Heart left ventricle (tissue), 16 donors: ENCODE measurements around the gene GATAD2B. TPM values are rescaled to one million over a fixed set of nuclear protein-coding genes. Genes with fewer than 3 reads are reported as not detected.

Experiments
- ATAC-seq, 4 donors: fragments of 200-7000 bp; cut with Tn5 transposase; one replicate each; pipeline ENCODE4 v1.9.1; 2020 to 2022; ENCODE audit warnings: moderate library complexity in 4 of 4, mild to moderate bottlenecking in 3 of 4, moderate number of reproducible peaks in 1 of 4
- DNase-seq, 5 donors: peaks; one replicate each; pipeline ENCODE4 v3.0.0-alpha.2; 2020
- H3K27ac ChIP-seq, 12 donors: fragments of 200-600 bp; sonication (generic) in 4 of 12; one replicate each; pipeline versions ENCODE4 v1.5.0 to v1.8.0; 2016 to 2022; ENCODE audit warnings: mild to moderate bottlenecking in 2 of 12
- H3K27me3 ChIP-seq, 9 donors: fragments of 200-600 bp; sonication (generic) in 2 of 9; one replicate each; pipeline versions ENCODE4 v1.5.1 to v1.8.0; 2016 to 2022; ENCODE audit warnings: mild to moderate bottlenecking in 3 of 9
- H3K36me3 ChIP-seq, 9 donors: fragments of 200-600 bp; sonication (generic) in 2 of 9; one replicate each; pipeline versions ENCODE4 v1.5.0 to v1.8.0; 2018 to 2022; ENCODE audit warnings: mild to moderate bottlenecking in 2 of 9
- H3K4me1 ChIP-seq, 12 donors: fragments of 200-600 bp; sonication (generic) in 4 of 12; one replicate each; pipeline versions ENCODE4 v1.5.0 to v1.8.0; 2016 to 2022; ENCODE audit warnings: mild to moderate bottlenecking in 3 of 12
- H3K4me3 ChIP-seq, 12 donors: fragments of 200-600 bp; sonication (generic) in 4 of 12; one replicate each; pipeline versions ENCODE4 v1.5.0 to v1.8.0; 2017 to 2022; ENCODE audit warnings: mild to moderate bottlenecking in 9 of 12, moderate library complexity in 4 of 12
- H3K9me3 ChIP-seq, 12 donors: fragments of 200-600 bp; sonication (generic) in 4 of 12; one replicate each; pipeline versions ENCODE4 v1.5.0 to v1.8.0; 2016 to 2022; ENCODE audit warnings: mild to moderate bottlenecking in 1 of 12
- POLR2A ChIP-seq, 2 donors: fragments of 450-650 bp; IDR thresholded peaks; one replicate each; pipeline ENCODE4 v1.6.1; 2017; ENCODE audit warnings: antibody characterized with exemption in 2 of 2, mild to moderate bottlenecking in 2 of 2, moderate library complexity in 2 of 2
- WGBS, 4 donors: extraction: QIAGEN DNeasy Blood & Tissue Kit in 2 of 4; methylation state at CpG; one replicate each; pipeline versions ENCODE4 v1.1.5 to v1.1.7; 2013 to 2018; 5-methylcytosine and 5-hydroxymethylcytosine counted together
- intact Hi-C, 10 donors: fragments of 100-400 bp; cut with DNase I; formaldehyde crosslinking; loops; one replicate each; pipeline versions ENCODE4 v1.11.1 to v1.14.2; 2022
- polyA plus RNA-seq, 2 donors: library from polyadenylated mRNA; stranded (reverse); fragments of 200-250 nt; gene quantifications; one replicate each; pipeline ENCODE4 v1.2.3, GENCODE V29; 2013
- total RNA-seq, 9 donors: library from RNA; depleted of rRNA in 2 of 9; stranded (reverse); fragments of >200 nt in 2 of 9; fragmentation: NEBNext Ultra II Directional in 3 of 9; extraction: Animal tissue kit (Norgen Biotek cat#: 25700) in 3 of 9; gene quantifications; one replicate each; pipeline versions ENCODE4 v1.1.0 to v1.2.4, GENCODE V29; 2016 to 2023
- TF ChIP-seq, protein P1 (sequence below), 12 donors: fragments of 200-600 bp; sonication (generic) in 4 of 12; IDR thresholded peaks; one replicate each; pipeline versions ENCODE4 v1.5.0 to v1.8.0; 2018 to 2022; ENCODE audit warnings: antibody characterized with exemption in 12 of 12, mild to moderate bottlenecking in 5 of 12
- donor health status: ischemic (EF 13 %, LVEDD 7.1; RV severe dilation, severe dysfunction).
- donor health status: healthy with polysubstance abuse.
- donor health status: DM: no; HTN: yes; CAD: no.
- donor health status: DM: no; HTN: no; CAD: no.
- donor health status: ischemic (EF 25% LVEDD 6.9; RV normal size, moderate dysfunction).
- donor health status: ischemic (EF 25% LVEDD 5.7; RV mildly dilated, moderate dysfunction).
- donor health status: healthy.
- donor health status: DM: yes; HTN: yes; CAD: no.
- donor health status: ischemic (EF 35%, LVEDD 5.7; RV mildly dilated, moderate dysfunction).
- donor health status: nonischemic (EF 11% LVEDD 7.7; RV severe dilation, severe dysfunction).
- donor health status: DM: yes; HTN: yes; CAD: no.
- donor health status: PGD.
- donor health status: ischemic (EF 29% LVEDD 5.4; RV normal size, mild dysfunction).
- donor health status: nonischemic (EF 23%, LVEDD 6.1; RV moderate dilation, normal function).

GATAD2B gene
- total and polyA plus RNA-seq, 11 donors: 5.6 to 53.9 (median 34.5) TPM

DNA sequence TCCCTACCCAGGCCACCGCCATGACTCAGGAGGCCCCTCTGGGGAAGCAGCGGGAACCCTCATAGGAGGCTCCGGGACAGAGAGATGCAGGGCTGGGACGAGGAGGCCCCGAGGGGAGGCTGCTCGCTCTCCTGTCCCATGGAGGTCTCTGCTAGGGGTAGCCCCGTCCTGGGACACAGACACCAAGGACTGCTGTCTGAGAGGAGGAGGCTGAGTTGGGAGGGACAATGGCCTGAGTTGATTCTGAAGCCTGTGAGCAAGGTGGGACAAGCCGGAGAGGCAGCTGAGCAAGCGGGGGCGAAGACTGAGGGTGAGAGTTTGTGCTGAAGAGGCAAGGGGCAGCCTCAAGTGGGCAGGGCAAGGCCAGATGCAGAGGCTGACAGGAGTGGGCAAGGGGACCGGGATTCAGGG is 130.1 kb downstream of the GATAD2B start:
- H3K4me1 ChIP-seq: peaks cover 0 to 42% (median 18%) of the 10 kb centered on the region in 12 donors
- no peak for ATAC-seq
- 94 to 96% (median 95%) methylated on average over 11 of the region's 11 CpGs for WGBS, 4 donors
- no peak overlapping the region for H3K27ac ChIP-seq
- H3K36me3 ChIP-seq: no peaks in the 10 kb centered on the region
- no peak for DNase-seq
- intact Hi-C loops: loop anchor here in 7 of 10 donors (5.0 to 10.0 kb wide), 5 partner anchors 152 to 482 kb away; partner anchors contain the start of genes DENND4B (in 4 of the 7), CREB3L4 (in 1 of the 7), CRTC2 (in 1 of the 7) and HAX1 (in 1 of the 7)
- no peak overlapping the region for H3K4me3 ChIP-seq
- no peaks in the 10 kb centered on the region for H3K27me3 ChIP-seq
- no peaks in the 10 kb centered on the region for H3K9me3 ChIP-seq
- TF ChIP-seq POLR2A (IDR thresholded peaks at IDR 0.05): no peak
- TF ChIP-seq, protein P1, sequence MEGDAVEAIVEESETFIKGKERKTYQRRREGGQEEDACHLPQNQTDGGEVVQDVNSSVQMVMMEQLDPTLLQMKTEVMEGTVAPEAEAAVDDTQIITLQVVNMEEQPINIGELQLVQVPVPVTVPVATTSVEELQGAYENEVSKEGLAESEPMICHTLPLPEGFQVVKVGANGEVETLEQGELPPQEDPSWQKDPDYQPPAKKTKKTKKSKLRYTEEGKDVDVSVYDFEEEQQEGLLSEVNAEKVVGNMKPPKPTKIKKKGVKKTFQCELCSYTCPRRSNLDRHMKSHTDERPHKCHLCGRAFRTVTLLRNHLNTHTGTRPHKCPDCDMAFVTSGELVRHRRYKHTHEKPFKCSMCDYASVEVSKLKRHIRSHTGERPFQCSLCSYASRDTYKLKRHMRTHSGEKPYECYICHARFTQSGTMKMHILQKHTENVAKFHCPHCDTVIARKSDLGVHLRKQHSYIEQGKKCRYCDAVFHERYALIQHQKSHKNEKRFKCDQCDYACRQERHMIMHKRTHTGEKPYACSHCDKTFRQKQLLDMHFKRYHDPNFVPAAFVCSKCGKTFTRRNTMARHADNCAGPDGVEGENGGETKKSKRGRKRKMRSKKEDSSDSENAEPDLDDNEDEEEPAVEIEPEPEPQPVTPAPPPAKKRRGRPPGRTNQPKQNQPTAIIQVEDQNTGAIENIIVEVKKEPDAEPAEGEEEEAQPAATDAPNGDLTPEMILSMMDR (IDR thresholded peaks at IDR 0.05): no peak

DNA sequence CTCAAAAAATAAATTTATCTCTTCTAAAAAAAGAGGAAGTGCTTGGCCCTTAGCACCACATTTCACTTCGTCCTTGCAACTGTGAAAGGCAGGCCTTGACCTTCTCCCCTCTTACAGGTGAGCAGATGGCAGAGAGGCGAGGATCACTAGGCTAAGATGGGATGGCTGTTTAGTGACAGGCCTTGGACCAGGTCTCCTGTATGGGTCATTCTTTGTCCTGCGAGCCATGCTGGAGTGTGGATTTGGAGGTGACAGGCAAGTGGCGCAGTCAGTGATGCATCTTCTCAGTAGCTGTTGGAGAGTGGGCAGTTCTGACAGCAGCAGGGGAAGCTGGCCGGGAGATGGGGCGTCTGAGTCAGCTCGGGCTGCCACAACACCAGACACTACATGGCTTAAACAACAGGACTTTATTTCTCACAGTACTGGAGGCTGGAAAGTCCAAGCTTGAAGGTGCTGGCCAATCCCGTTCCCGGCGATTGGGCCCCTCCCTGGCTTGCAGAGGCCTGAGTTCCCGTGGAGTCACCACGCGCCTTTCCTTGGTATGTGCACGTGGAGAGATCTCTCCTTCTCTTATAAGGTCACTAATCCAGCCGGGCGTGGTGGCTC is 131.0 kb downstream of the GATAD2B start:
- Histone ChIP-seq H3K4me3 (peak overlapping the region in 3 of 12 donors; percentile 41 to 48 (median 48)), H3K27me3 (no peaks in the 10 kb centered on the region), H3K27ac (peak overlapping the region in 7 of 12 donors; percentile 83 to 96 (median 89)), H3K4me1 (peaks cover 0 to 35% (median 18%) of the 10 kb centered on the region in 12 donors), H3K36me3 (no peaks in the 10 kb centered on the region), H3K9me3 (no peaks in the 10 kb centered on the region)
- no peak for DNase-seq
- 90 to 95% (median 91%) methylated on average over 15 to 16 of the region's 16 CpGs for WGBS, 4 donors
- intact Hi-C loops: loop anchor here in 8 of 10 donors (2.0 to 10.0 kb wide), 6 partner anchors 153 to 483 kb away; partner anchors contain the start of genes DENND4B (in 4 of the 8), CREB3L4 (in 1 of the 8), CRTC2 (in 1 of the 8) and HAX1 (in 1 of the 8)
- TF ChIP-seq, protein P1 (IDR thresholded peaks at IDR 0.05): no peak
- TF ChIP-seq POLR2A (IDR thresholded peaks at IDR 0.05): no peak
- no peak for ATAC-seq

DNA sequence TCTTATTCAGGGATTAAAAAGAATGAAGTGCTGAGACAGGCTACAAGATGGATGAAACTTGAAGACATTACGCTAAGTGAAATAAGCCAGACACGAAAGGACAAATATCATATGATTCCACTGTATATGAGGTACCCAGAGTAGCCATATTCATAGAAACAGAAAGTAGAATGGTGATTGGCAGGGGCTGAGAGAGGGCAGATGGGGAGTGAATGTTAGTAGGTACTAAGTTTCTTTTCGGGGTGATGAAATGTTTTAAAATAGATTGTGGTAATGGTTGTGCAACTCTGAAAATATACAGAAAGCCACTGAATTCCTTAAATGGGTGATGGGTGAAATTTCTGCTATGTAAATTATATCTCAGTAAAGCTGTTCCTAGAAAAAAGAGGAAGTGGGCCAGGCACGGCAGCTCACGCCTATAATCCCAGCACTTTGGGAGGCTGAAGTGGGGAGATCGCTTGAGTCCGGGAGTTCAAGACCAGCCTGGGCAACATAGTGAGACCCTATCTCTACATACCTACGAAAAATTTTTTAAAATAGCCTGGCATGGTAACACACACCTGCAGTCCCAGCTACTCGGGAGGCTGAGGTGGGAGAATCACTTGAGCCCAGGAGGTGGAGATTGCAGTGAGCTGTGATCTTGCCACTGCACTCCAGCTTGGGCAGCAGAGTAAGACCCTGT is 131.7 kb downstream of the GATAD2B start:
- H3K9me3 ChIP-seq: no peaks in the 10 kb centered on the region
- intact Hi-C loops: loop anchor here in 8 of 10 donors (2.0 to 10.0 kb wide), 6 partner anchors 154 to 484 kb away; partner anchors contain the start of genes DENND4B (in 4 of the 8), CREB3L4 (in 1 of the 8), CRTC2 (in 1 of the 8) and HAX1 (in 1 of the 8)
- H3K36me3 ChIP-seq: no peaks in the 10 kb centered on the region
- ATAC-seq (peak in 3 of 4 donors; percentile 13 to 25 (median 18)), DNase-seq (no peak)
- H3K4me3 ChIP-seq: peak overlapping the region in 10 of 12 donors; percentile 26 to 51 (median 42)
- H3K27me3 ChIP-seq: no peaks in the 10 kb centered on the region
- 68 to 73% (median 70%) methylated on average over 9 of the region's 9 CpGs for WGBS, 4 donors
- peaks cover 0 to 35% (median 18%) of the 10 kb centered on the region in 12 donors for H3K4me1 ChIP-seq
- TF ChIP-seq, protein P1 (IDR thresholded peaks at IDR 0.05): no peak
- TF ChIP-seq POLR2A (IDR thresholded peaks at IDR 0.05): no peak
- peak overlapping the region; percentile 73 to 96 (median 89) for H3K27ac ChIP-seq
